Stomach (tissue), 9 donors: ENCODE data around the gene SCAMP2. TPM values are rescaled to one million over a fixed set of nuclear protein-coding genes. Genes with fewer than 3 reads are reported as not detected.

Source experiments
- DNase-seq, 2 donors: peaks; one replicate each; pipeline versions ENCODE4 v3.0.0 to v3.0.0-alpha.2; 2013 to 2019
- H3K27ac ChIP-seq, 5 donors: fragments of 200-600 bp in 4 of 5; sonication (generic) in 4 of 5; one replicate each; pipeline ENCODE4 v1.5.1; 2013 to 2019; ENCODE audit warnings: mild to moderate bottlenecking in 1 of 5, moderate library complexity in 1 of 5
- H3K27me3 ChIP-seq, 3 donors: fragments of 200-600 bp; sonication (generic); one replicate each; pipeline ENCODE4 v1.5.1; 2017 to 2019; ENCODE audit warnings: mixed run types in 1 of 3
- H3K36me3 ChIP-seq, 4 donors: fragments of 200-600 bp; sonication (generic); 1 replicate in 3 of 4; 2 replicates in 1 of 4; pipeline ENCODE4 v1.5.1; 2016 to 2019
- H3K4me1 ChIP-seq, 4 donors: fragments of 200-600 bp; sonication (generic); one replicate each; pipeline ENCODE4 v1.5.1; 2016 to 2019
- H3K4me3 ChIP-seq, 4 donors: fragments of 200-600 bp; sonication (generic) in 3 of 4; one replicate each; pipeline ENCODE4 v1.5.1; 2016 to 2019; ENCODE audit warnings: mild to moderate bottlenecking in 1 of 4
- H3K9me3 ChIP-seq, 4 donors: fragments of 200-600 bp; sonication (generic); one replicate each; pipeline ENCODE4 v1.5.1; 2016 to 2019
- CTCF ChIP-seq, 7 experiments: fragments of 450-650 bp in 4 of 7; fragments of 200-600 bp in 3 of 7; sonication (generic) in 3 of 7; IDR thresholded peaks; one replicate each; pipeline ENCODE4 v1.5.1; 2016 to 2019; ENCODE audit warnings: antibody characterized with exemption in 7 of 7, control low read depth in 2 of 7, mild to moderate bottlenecking in 1 of 7
- EP300 ChIP-seq: sonication (generic); formaldehyde crosslinking; IDR thresholded peaks from one replicate; pipeline ENCODE4 v1.6.1; 2017; ENCODE audit warnings: antibody characterized with exemption
- POLR2A ChIP-seq, 4 donors: fragments of 450-650 bp; IDR thresholded peaks; one replicate each; pipeline ENCODE4 v1.6.1; 2016; ENCODE audit warnings: antibody characterized with exemption in 4 of 4, control low read depth in 2 of 4, mild to moderate bottlenecking in 1 of 4, moderate library complexity in 1 of 4
- POLR2AphosphoS5 ChIP-seq, 3 donors: sonication (generic); formaldehyde crosslinking; IDR thresholded peaks; one replicate each; pipeline ENCODE4 v1.6.1; 2016; ENCODE audit warnings: antibody characterized with exemption in 3 of 3
- WGBS, 5 donors: extraction: QIAGEN DNeasy Blood & Tissue Kit in 3 of 5; methylation state at CpG; one replicate each; pipeline versions ENCODE4 v1.1.5 to v1.1.7; 2013 to 2018; 5-methylcytosine and 5-hydroxymethylcytosine counted together
- intact Hi-C: fragments of 100-400 bp; cut with DNase I; formaldehyde crosslinking; loops from one replicate; pipeline ENCODE4 v1.15.1; 2023; ENCODE audit warnings: low total_unique reads
- polyA plus RNA-seq, 3 donors: library from polyadenylated mRNA; stranded (reverse); fragments of 200-250 nt; gene quantifications; one replicate each; pipeline ENCODE4 v1.2.3, GENCODE V29; 2013
- total RNA-seq, 5 donors: library from RNA; depleted of rRNA; stranded (reverse); fragments of >200 nt; gene quantifications; one replicate each; pipeline versions ENCODE4 v1.1.0 to v1.2.3, GENCODE V29; 2014 to 2016
- donor health status: healthy with polysubstance abuse.
- donor health status: Bipolar disorder and iron deficiency.
- donor health status: healthy.

Gene SCAMP2
- total and polyA plus RNA-seq, 8 donors, result 16.8 to 134 (median 38.9) TPM

- peaks cover 0 to 41% (median 29%) of the 10 kb centered on the region in 3 donors for H3K27me3 ChIP-seq
- H3K27ac ChIP-seq, result peak overlapping the region in 1 of 5 donors; percentile 11
- 58 to 86% (median 73%) methylated on average over 5 of the region's 5 CpGs for WGBS, 5 donors
- H3K9me3 ChIP-seq, result no peaks in the 10 kb centered on the region
- no peak for TF ChIP-seq POLR2AphosphoS5 (IDR thresholded peaks at IDR 0.05)
- TF ChIP-seq EP300, result no peak
- TF ChIP-seq POLR2A (IDR thresholded peaks at IDR 0.05), result no peak
- no peak for TF ChIP-seq CTCF (IDR thresholded peaks at IDR 0.05)
- no peak overlapping the region for H3K4me3 ChIP-seq
- peaks cover 0 to 6% (median 4%) of the 10 kb centered on the region in 4 donors for H3K36me3 ChIP-seq
- DNase-seq, result no peak
- H3K4me1 ChIP-seq, result peaks cover 3 to 24% (median 6%) of the 10 kb centered on the region in 4 donors
- intact Hi-C loops, result no loop called here
Measured at GRCh38 chr15:74830868-74831267, 42.3 kb downstream of the SCAMP2 start.

DNA sequence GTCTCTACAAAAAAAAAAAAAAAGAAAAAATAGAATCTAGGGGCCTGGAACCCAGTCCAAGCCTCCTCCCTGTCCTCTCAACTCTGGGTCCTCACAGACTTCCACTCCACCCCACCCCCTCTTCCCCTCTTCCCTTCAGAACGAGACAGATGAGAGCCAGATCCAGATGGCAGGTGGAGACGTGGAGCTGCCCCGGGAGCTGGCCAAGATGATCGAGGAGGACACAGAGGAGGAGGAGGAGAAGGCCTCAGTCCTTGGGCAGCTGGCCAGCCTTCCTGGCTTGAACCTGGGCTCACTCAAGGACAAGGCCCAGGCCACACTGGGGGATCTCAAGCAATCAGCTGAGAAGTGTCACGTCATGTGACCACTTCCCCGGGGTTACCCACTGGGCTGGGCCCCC, 43.2 kb downstream of the SCAMP2 start:
- intact Hi-C loops, result no loop called here
- 45 to 71% (median 61%) methylated on average over 6 of the region's 6 CpGs for WGBS, 5 donors
- H3K27ac ChIP-seq, result no peak overlapping the region
- TF ChIP-seq POLR2A (IDR thresholded peaks at IDR 0.05) (no peak), EP300 (no peak), CTCF (IDR thresholded peaks at IDR 0.05) (no peak), POLR2AphosphoS5 (IDR thresholded peaks at IDR 0.05) (no peak)
- H3K36me3 ChIP-seq, result no peaks in the 10 kb centered on the region
- H3K4me3 ChIP-seq, result no peak overlapping the region
- peaks cover 3 to 24% (median 6%) of the 10 kb centered on the region in 4 donors for H3K4me1 ChIP-seq
- H3K9me3 ChIP-seq, result no peaks in the 10 kb centered on the region
- H3K27me3 ChIP-seq, result peaks cover 0 to 50% (median 29%) of the 10 kb centered on the region in 3 donors
- DNase-seq, result no peak

DNA sequence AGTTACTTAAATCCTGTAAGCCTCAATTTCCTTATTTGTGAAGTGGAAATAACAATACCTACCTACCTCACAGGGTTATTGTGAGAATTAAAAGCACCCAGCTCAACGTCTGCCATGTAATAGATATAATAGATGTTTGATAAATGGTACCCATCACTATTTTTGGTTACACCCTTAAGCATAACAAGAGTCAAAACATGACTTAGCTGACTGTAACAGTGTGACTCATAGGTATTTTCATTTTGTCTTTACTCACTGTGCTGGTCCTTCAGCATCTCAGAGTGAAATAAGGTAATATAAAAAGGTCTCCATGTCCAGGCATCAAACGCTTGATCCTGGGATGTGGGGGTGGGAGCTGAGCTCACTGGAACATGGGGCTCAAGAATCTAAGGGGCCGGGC, 43.7 kb downstream of the SCAMP2 start:
- H3K9me3 ChIP-seq, result no peaks in the 10 kb centered on the region
- no peaks in the 10 kb centered on the region for H3K36me3 ChIP-seq
- H3K4me3 ChIP-seq, result no peak overlapping the region
- no peak for DNase-seq
- TF ChIP-seq EP300, result no peak
- TF ChIP-seq CTCF (IDR thresholded peaks at IDR 0.05), result no peak
- intact Hi-C loops, result no loop called here
- WGBS, 5 donors, result 62 to 76% (median 69%) methylated on average over 3 of the region's 3 CpGs
- peaks cover 0 to 52% (median 29%) of the 10 kb centered on the region in 3 donors for H3K27me3 ChIP-seq
- peaks cover 3 to 24% (median 6%) of the 10 kb centered on the region in 4 donors for H3K4me1 ChIP-seq
- H3K27ac ChIP-seq, result no peak overlapping the region

- H3K27me3 ChIP-seq, result peaks cover 0 to 52% (median 29%) of the 10 kb centered on the region in 3 donors
- TF ChIP-seq EP300, result no peak
- no peak for TF ChIP-seq CTCF (IDR thresholded peaks at IDR 0.05)
- no peak for TF ChIP-seq POLR2A (IDR thresholded peaks at IDR 0.05)
- no peak for TF ChIP-seq POLR2AphosphoS5 (IDR thresholded peaks at IDR 0.05)
- H3K36me3 ChIP-seq, result no peaks in the 10 kb centered on the region
- 59 to 79% (median 61%) methylated on average over 6 of the region's 6 CpGs for whole genome bisulfite sequencing, 5 donors
- no peak overlapping the region for H3K4me3 ChIP-seq
- H3K27ac ChIP-seq, result no peak overlapping the region
- H3K4me1 ChIP-seq, result peaks cover 3 to 24% (median 6%) of the 10 kb centered on the region in 4 donors
- intact Hi-C loops, result no loop called here
- no peak for DNase-seq
- no peaks in the 10 kb centered on the region for H3K9me3 ChIP-seq
Measured at GRCh38 chr15:74828835-74829234, 44.3 kb downstream of the SCAMP2 start.
